H1 (cell line): ENCODE measurements around the gene CCN6. TPM values are rescaled to one million over a fixed set of nuclear protein-coding genes. Genes with fewer than 3 reads are reported as not detected.

Experiments
- ASH2L ChIP-seq: fragments of 200-600, 300-600 bp; sonication (generic); IDR thresholded peaks from one replicate; pipeline ENCODE4 v1.7.1; 2017; ENCODE audit warnings: low read length
- CHD1 ChIP-seq: IDR thresholded peaks from 2 replicates; pipeline ENCODE4 v1.6.1; 2012; ENCODE audit warnings: low read depth, low read length, improper control_type of control experiment
- KDM4A ChIP-seq: IDR thresholded peaks from one replicate; pipeline ENCODE4 v1.7.1; 2012; ENCODE audit warnings: low read depth, mild to moderate bottlenecking, moderate library complexity, low read length, inconsistent platforms; ENCODE audit not compliant: severe bottlenecking
- POU5F1 ChIP-seq: IDR thresholded peaks from 2 replicates; pipeline ENCODE4 v1.6.1; 2011; ENCODE audit warnings: low read depth, mild to moderate bottlenecking, low read length, moderate library complexity
- RXRA ChIP-seq: IDR thresholded peaks from 2 replicates; pipeline ENCODE4 v1.6.1; 2011; ENCODE audit warnings: low read depth, mild to moderate bottlenecking, low read length, moderate library complexity; ENCODE audit not compliant: insufficient read depth
- TAF7 ChIP-seq: optimal IDR thresholded peaks from 2 replicates; pipeline ENCODE3; 2011; ENCODE audit warnings: low read depth, mild to moderate bottlenecking, inconsistent platforms, low read length, moderate library complexity, borderline replicate concordance
- TBP ChIP-seq: IDR thresholded peaks from 2 replicates; pipeline ENCODE4 v1.6.1; 2011; ENCODE audit warnings: low read depth, low read length, improper control_type of control experiment
- polyA plus RNA-seq, 7 experiments: library from polyadenylated mRNA; depleted of rRNA in 3 of 7; stranded (reverse) in 5 of 7; unstranded in 2 of 7; fragments of >200 nt in 5 of 7; fragments of 200-250 nt in 2 of 7; gene quantifications; 1 replicate in 5 of 7; 2 replicates in 1 of 7; 4 replicates in 1 of 7; pipeline versions ENCODE4 v1.2.1 to v1.2.3, GENCODE V29; 2011 to 2013; ENCODE audit warnings: missing spikeins in 2 of 7, mixed read lengths in 2 of 7
- total RNA-seq: library from RNA; stranded (reverse); fragmentation: NEBNext Ultra II Directional; extraction: Animal tissue kit (Norgen Biotek cat#: 25700); gene quantifications from 2 replicates; pipeline ENCODE4 v1.2.1, GENCODE V29; 2021
- TF ChIP-seq, protein P1 (sequence below): fragments of 300-600 bp; sonication (generic); IDR thresholded peaks from 2 replicates; pipeline ENCODE4 v1.7.1; 2012; ENCODE audit warnings: low read length, moderate library complexity, mild to moderate bottlenecking, inconsistent platforms; ENCODE audit not compliant: insufficient replicate concordance
- TF ChIP-seq, protein P2 (sequence below): IDR thresholded peaks from 2 replicates; pipeline ENCODE4 v1.6.1; 2012; ENCODE audit warnings: low read length, inconsistent platforms
- TF ChIP-seq, protein P3 (sequence below): IDR thresholded peaks from 2 replicates; pipeline ENCODE4 v1.6.1; 2012; ENCODE audit warnings: inconsistent platforms

The CCN6 gene
- total and polyA plus RNA-seq, 2 of the 8 experiments (the other 6 are each of a cell fraction or from before 2014, with no cell fraction given) = not detected

DNA sequence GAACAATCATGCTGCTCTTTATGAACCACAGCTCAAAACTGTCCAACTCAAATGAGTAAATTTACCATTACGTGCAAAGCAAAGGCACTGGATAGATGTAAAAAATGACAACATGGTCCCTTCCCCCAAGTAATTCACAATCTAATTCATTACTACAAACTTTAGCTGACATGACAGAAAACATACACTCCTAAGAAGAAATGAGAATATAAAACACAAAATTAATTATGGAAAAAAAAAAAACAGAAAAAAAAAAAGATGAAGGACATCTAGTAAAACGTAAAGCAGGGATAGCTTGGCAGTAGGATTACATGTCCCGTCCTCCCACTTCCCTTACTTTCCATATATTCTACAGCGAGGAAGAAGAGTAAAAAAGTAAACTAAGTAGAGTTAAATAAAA lies 27.7 kb downstream of the CCN6 start (continued):
- TF ChIP-seq, protein P1, sequence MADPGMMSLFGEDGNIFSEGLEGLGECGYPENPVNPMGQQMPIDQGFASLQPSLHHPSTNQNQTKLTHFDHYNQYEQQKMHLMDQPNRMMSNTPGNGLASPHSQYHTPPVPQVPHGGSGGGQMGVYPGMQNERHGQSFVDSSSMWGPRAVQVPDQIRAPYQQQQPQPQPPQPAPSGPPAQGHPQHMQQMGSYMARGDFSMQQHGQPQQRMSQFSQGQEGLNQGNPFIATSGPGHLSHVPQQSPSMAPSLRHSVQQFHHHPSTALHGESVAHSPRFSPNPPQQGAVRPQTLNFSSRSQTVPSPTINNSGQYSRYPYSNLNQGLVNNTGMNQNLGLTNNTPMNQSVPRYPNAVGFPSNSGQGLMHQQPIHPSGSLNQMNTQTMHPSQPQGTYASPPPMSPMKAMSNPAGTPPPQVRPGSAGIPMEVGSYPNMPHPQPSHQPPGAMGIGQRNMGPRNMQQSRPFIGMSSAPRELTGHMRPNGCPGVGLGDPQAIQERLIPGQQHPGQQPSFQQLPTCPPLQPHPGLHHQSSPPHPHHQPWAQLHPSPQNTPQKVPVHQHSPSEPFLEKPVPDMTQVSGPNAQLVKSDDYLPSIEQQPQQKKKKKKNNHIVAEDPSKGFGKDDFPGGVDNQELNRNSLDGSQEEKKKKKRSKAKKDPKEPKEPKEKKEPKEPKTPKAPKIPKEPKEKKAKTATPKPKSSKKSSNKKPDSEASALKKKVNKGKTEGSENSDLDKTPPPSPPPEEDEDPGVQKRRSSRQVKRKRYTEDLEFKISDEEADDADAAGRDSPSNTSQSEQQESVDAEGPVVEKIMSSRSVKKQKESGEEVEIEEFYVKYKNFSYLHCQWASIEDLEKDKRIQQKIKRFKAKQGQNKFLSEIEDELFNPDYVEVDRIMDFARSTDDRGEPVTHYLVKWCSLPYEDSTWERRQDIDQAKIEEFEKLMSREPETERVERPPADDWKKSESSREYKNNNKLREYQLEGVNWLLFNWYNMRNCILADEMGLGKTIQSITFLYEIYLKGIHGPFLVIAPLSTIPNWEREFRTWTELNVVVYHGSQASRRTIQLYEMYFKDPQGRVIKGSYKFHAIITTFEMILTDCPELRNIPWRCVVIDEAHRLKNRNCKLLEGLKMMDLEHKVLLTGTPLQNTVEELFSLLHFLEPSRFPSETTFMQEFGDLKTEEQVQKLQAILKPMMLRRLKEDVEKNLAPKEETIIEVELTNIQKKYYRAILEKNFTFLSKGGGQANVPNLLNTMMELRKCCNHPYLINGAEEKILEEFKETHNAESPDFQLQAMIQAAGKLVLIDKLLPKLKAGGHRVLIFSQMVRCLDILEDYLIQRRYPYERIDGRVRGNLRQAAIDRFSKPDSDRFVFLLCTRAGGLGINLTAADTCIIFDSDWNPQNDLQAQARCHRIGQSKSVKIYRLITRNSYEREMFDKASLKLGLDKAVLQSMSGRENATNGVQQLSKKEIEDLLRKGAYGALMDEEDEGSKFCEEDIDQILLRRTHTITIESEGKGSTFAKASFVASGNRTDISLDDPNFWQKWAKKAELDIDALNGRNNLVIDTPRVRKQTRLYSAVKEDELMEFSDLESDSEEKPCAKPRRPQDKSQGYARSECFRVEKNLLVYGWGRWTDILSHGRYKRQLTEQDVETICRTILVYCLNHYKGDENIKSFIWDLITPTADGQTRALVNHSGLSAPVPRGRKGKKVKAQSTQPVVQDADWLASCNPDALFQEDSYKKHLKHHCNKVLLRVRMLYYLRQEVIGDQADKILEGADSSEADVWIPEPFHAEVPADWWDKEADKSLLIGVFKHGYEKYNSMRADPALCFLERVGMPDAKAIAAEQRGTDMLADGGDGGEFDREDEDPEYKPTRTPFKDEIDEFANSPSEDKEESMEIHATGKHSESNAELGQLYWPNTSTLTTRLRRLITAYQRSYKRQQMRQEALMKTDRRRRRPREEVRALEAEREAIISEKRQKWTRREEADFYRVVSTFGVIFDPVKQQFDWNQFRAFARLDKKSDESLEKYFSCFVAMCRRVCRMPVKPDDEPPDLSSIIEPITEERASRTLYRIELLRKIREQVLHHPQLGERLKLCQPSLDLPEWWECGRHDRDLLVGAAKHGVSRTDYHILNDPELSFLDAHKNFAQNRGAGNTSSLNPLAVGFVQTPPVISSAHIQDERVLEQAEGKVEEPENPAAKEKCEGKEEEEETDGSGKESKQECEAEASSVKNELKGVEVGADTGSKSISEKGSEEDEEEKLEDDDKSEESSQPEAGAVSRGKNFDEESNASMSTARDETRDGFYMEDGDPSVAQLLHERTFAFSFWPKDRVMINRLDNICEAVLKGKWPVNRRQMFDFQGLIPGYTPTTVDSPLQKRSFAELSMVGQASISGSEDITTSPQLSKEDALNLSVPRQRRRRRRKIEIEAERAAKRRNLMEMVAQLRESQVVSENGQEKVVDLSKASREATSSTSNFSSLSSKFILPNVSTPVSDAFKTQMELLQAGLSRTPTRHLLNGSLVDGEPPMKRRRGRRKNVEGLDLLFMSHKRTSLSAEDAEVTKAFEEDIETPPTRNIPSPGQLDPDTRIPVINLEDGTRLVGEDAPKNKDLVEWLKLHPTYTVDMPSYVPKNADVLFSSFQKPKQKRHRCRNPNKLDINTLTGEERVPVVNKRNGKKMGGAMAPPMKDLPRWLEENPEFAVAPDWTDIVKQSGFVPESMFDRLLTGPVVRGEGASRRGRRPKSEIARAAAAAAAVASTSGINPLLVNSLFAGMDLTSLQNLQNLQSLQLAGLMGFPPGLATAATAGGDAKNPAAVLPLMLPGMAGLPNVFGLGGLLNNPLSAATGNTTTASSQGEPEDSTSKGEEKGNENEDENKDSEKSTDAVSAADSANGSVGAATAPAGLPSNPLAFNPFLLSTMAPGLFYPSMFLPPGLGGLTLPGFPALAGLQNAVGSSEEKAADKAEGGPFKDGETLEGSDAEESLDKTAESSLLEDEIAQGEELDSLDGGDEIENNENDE = no peak
- no peak for TF ChIP-seq CHD1
- TF ChIP-seq KDM4A = no peak
- TF ChIP-seq ASH2L = no peak
- TF ChIP-seq, protein P2, sequence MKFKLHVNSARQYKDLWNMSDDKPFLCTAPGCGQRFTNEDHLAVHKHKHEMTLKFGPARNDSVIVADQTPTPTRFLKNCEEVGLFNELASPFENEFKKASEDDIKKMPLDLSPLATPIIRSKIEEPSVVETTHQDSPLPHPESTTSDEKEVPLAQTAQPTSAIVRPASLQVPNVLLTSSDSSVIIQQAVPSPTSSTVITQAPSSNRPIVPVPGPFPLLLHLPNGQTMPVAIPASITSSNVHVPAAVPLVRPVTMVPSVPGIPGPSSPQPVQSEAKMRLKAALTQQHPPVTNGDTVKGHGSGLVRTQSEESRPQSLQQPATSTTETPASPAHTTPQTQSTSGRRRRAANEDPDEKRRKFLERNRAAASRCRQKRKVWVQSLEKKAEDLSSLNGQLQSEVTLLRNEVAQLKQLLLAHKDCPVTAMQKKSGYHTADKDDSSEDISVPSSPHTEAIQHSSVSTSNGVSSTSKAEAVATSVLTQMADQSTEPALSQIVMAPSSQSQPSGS = no peak
- TF ChIP-seq POU5F1 = no peak
- no peak for TF ChIP-seq RXRA
- no peak for TF ChIP-seq TBP
- TF ChIP-seq, protein P3, sequence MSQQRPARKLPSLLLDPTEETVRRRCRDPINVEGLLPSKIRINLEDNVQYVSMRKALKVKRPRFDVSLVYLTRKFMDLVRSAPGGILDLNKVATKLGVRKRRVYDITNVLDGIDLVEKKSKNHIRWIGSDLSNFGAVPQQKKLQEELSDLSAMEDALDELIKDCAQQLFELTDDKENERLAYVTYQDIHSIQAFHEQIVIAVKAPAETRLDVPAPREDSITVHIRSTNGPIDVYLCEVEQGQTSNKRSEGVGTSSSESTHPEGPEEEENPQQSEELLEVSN = no peak
- no peak for TF ChIP-seq TAF7
